Dermis blood vessel endothelial cell (primary cell): ENCODE data around the gene APOC1. TPM values are rescaled to one million over a fixed set of nuclear protein-coding genes. Genes with fewer than 3 reads are reported as not detected.
"Not testable (repeated sequence)": the region's sequence is repeated elsewhere in the genome, so short reads cannot be mapped to it uniquely, and the experiment has no call there.

Experiments
- DNase-seq: peaks from one replicate; pipeline ENCODE4 v3.0.0; 2010
- total RNA-seq: library from RNA; depleted of rRNA; stranded (reverse); fragments of >200 nt; gene quantifications from 2 replicates; pipeline ENCODE4 v1.2.3, GENCODE V29; 2014

The APOC1 gene
- total RNA-seq, 1 donor from 2014 or later: 1.7 TPM

- not testable (repeated sequence) for DNase-seq
Observed at GRCh38 chr19:44913512-44914432, 636 bp upstream of the APOC1 start.

GRCh38 chr19:44924243-44924725, 9.9 kb downstream of the APOC1 start:
- no peak for DNase-seq

- no peak for DNase-seq
Observed at GRCh38 chr19:44925114-44925891, 10.9 kb downstream of the APOC1 start.

GRCh38 chr19:44926245-44927077, 12.1 kb downstream of the APOC1 start:
- DNase-seq: not testable (repeated sequence)

- no peak for DNase-seq
Observed at GRCh38 chr19:44927746-44928145, 13.3 kb downstream of the APOC1 start.

- no peak for DNase-seq
Observed at GRCh38 chr19:44930088-44930487, 15.7 kb downstream of the APOC1 start.

- no peak for DNase-seq
Observed at GRCh38 chr19:44931541-44931940, 17.1 kb downstream of the APOC1 start.

GRCh38 chr19:44939668-44940067, 25.3 kb downstream of the APOC1 start:
- no peak for DNase-seq

- no peak for DNase-seq
Observed at GRCh38 chr19:44942067-44942571, 27.7 kb downstream of the APOC1 start, which contains the start of gene APOC4. Gene APOC4, plus strand, starts transcription at chr19:44942237. Its CDS starts 41 bp downstream, at chr19:44942278.

GRCh38 chr19:44943801-44944249, 29.4 kb downstream of the APOC1 start:
- DNase-seq: no peak

- no peak for DNase-seq
Observed at GRCh38 chr19:44947041-44947581, 32.7 kb downstream of the APOC1 start.

- DNase-seq: no peak
Observed at GRCh38 chr19:44948237-44948636, 33.8 kb downstream of the APOC1 start.

GRCh38 chr19:44948763-44949374, 34.5 kb downstream of the APOC1 start:
- no peak for DNase-seq

- DNase-seq: no peak
Observed at GRCh38 chr19:44949550-44949949, 35.1 kb downstream of the APOC1 start.

GRCh38 chr19:44951179-44952159, 37.1 kb downstream of the APOC1 start:
- peak; percentile 90 for DNase-seq

- DNase-seq: no peak
Observed at GRCh38 chr19:44954278-44954648, 39.9 kb downstream of the APOC1 start.

GRCh38 chr19:44954649-44955504, 40.5 kb downstream of the APOC1 start, which contains the start of gene CLPTM1:
Gene CLPTM1, plus strand, starts transcription at chr19:44955380. Its CDS starts 16 bp downstream, at chr19:44955396.
- DNase-seq: peak; percentile 98

GRCh38 chr19:44955505-44956439, 41.4 kb downstream of the APOC1 start:
- DNase-seq: peak; percentile 26
